ENCODE data around the gene PSMD13. TPM values are rescaled to one million over a fixed set of nuclear protein-coding genes. Genes with fewer than 3 reads are reported as not detected.

PSMD13 gene
- total and polyA plus RNA-seq, 2 experiments from 2014 or later: 98.4 to 175 TPM

GRCh38 chr11:276219-276618, 39.4 kb downstream of the PSMD13 start:
- Histone ChIP-seq H3K27me3 (peaks cover 41% of the 10 kb centered on the region), H3K36me3 (no peaks in the 10 kb centered on the region), H3K4me3 (no peak overlapping the region), H3K4me1 (ENCODE audit: low read depth) (no peaks in the 10 kb centered on the region), H3K27ac (no peak overlapping the region), H3K9me3 (ENCODE audit: low read depth) (no peaks in the 10 kb centered on the region)
- TF ChIP-seq CTCF (IDR thresholded peaks at IDR 0.05; ENCODE audit: low read depth, low read length): no peak
- no peak for DNase-seq (ENCODE audit: low read depth in 1 of 2, low spot score in 1 of 2)

GRCh38 chr11:278001-278951, 41.5 kb downstream of the PSMD13 start, which contains the start of gene NLRP6:
TSS of gene NLRP6 (plus strand) at chr11:278407. CDS start at chr11:278570, 163 bp downstream.
- Histone ChIP-seq H3K36me3 (no peaks in the 10 kb centered on the region), H3K4me1 (ENCODE audit: low read depth) (no peaks in the 10 kb centered on the region), H3K27me3 (peaks cover 59% of the 10 kb centered on the region), H3K27ac (no peak within 1 kb of the TSS), H3K4me3 (no peak within 1 kb of the TSS), H3K9me3 (ENCODE audit: low read depth) (no peaks in the 10 kb centered on the region)
- no peak for TF ChIP-seq CTCF (IDR thresholded peaks at IDR 0.05; ENCODE audit: low read depth, low read length)
- DNase-seq (ENCODE audit: low read depth in 1 of 2, low spot score in 1 of 2): no peak

GRCh38 chr11:279040-279965, 42.5 kb downstream of the PSMD13 start:
- H3K4me3 ChIP-seq: no peak overlapping the region
- DNase-seq (ENCODE audit: low read depth in 1 of 2, low spot score in 1 of 2): no peak
- H3K27me3 ChIP-seq: peaks cover 59% of the 10 kb centered on the region
- no peak for TF ChIP-seq CTCF (IDR thresholded peaks at IDR 0.05; ENCODE audit: low read depth, low read length)
- H3K9me3 ChIP-seq (ENCODE audit: low read depth): no peaks in the 10 kb centered on the region
- no peaks in the 10 kb centered on the region for H3K4me1 ChIP-seq (ENCODE audit: low read depth)
- no peak overlapping the region for H3K27ac ChIP-seq
- no peaks in the 10 kb centered on the region for H3K36me3 ChIP-seq

GRCh38 chr11:279966-280705, 43.4 kb downstream of the PSMD13 start:
- peak; percentile 47 to 64 for DNase-seq (ENCODE audit: low read depth in 1 of 2, low spot score in 1 of 2)
- H3K36me3 ChIP-seq: no peaks in the 10 kb centered on the region
- H3K4me1 ChIP-seq (ENCODE audit: low read depth): no peaks in the 10 kb centered on the region
- peak; percentile 4 for TF ChIP-seq CTCF (IDR thresholded peaks at IDR 0.05; ENCODE audit: low read depth, low read length)
- peaks cover 59% of the 10 kb centered on the region for H3K27me3 ChIP-seq
- H3K9me3 ChIP-seq (ENCODE audit: low read depth): no peaks in the 10 kb centered on the region
- H3K27ac ChIP-seq: no peak overlapping the region
- H3K4me3 ChIP-seq: no peak overlapping the region

All from cardiac muscle cell (in vitro differentiated cells and primary cell).